Endothelial cell (in vitro differentiated cells): Measurements from ENCODE around the gene AFF2. TPM values are rescaled to one million over a fixed set of nuclear protein-coding genes. Genes with fewer than 3 reads are reported as not detected.

Experiments
- DNase-seq: peaks from one replicate; pipeline ENCODE4 v3.0.0; 2021; ENCODE audit warnings: low spot score
- H3K27ac Mint-ChIP-seq: one replicate; pipeline ENCODE4 v1.8.0; 2021; ENCODE audit warnings: mixed read lengths, inconsistent platforms; ENCODE audit not compliant: unreplicated experiment
- H3K27me3 Mint-ChIP-seq: one replicate; pipeline ENCODE4 v1.8.0; 2021; ENCODE audit warnings: mild to moderate bottlenecking, moderate library complexity, mixed read lengths, inconsistent platforms; ENCODE audit not compliant: unreplicated experiment
- H3K36me3 Mint-ChIP-seq: one replicate; pipeline ENCODE4 v1.8.0; 2021; ENCODE audit warnings: mild to moderate bottlenecking, low read depth, mixed read lengths, inconsistent platforms; ENCODE audit not compliant: unreplicated experiment
- H3K4me1 Mint-ChIP-seq: one replicate; pipeline ENCODE4 v1.8.0; 2021; ENCODE audit warnings: mild to moderate bottlenecking, mixed read lengths, inconsistent platforms; ENCODE audit not compliant: unreplicated experiment
- H3K4me3 Mint-ChIP-seq: one replicate; pipeline ENCODE4 v1.8.0; 2021; ENCODE audit warnings: mild to moderate bottlenecking, mixed read lengths, inconsistent platforms; ENCODE audit not compliant: unreplicated experiment
- H3K9me3 Mint-ChIP-seq: one replicate; pipeline ENCODE4 v1.8.0; 2021; ENCODE audit warnings: mixed read lengths, inconsistent platforms; ENCODE audit not compliant: unreplicated experiment
- CTCF ChIP-seq: fragments of 200-600 bp; sonication (generic); IDR thresholded peaks from one replicate; pipeline ENCODE4 v1.5.0; 2021; ENCODE audit warnings: antibody characterized with exemption; ENCODE audit not compliant: unreplicated experiment
- total RNA-seq: library from RNA; stranded (reverse); fragmentation: NEBNext Ultra II Directional; extraction: Animal tissue kit (Norgen Biotek cat#: 25700); gene quantifications from one replicate; pipeline ENCODE4 v1.2.1, GENCODE V29; 2021; ENCODE audit not compliant: unreplicated experiment

The AFF2 gene
- total RNA-seq, 1 donor from 2014 or later: 9.3 TPM

GRCh38 chrX:149037281-149037870 lies 537.0 kb downstream of the AFF2 start:
- no peaks in the 10 kb centered on the region for H3K9me3 Mint-ChIP-seq
- peaks cover 2% of the 10 kb centered on the region for H3K27me3 Mint-ChIP-seq
- no peak for DNase-seq
- H3K4me3 Mint-ChIP-seq: no peak overlapping the region
- no peaks in the 10 kb centered on the region for H3K36me3 Mint-ChIP-seq
- TF ChIP-seq CTCF: no peak
- no peak overlapping the region for H3K27ac Mint-ChIP-seq
- H3K4me1 Mint-ChIP-seq: no peaks in the 10 kb centered on the region

GRCh38 chrX:149039057-149039456 lies 538.6 kb downstream of the AFF2 start:
- no peak for TF ChIP-seq CTCF
- Mint-ChIP-seq H3K27ac (no peak overlapping the region), H3K9me3 (no peaks in the 10 kb centered on the region), H3K36me3 (no peaks in the 10 kb centered on the region), H3K27me3 (peaks cover 2% of the 10 kb centered on the region), H3K4me1 (no peaks in the 10 kb centered on the region), H3K4me3 (no peak overlapping the region)
- no peak for DNase-seq

GRCh38 chrX:149040873-149041535 lies 540.6 kb downstream of the AFF2 start:
- no peak for TF ChIP-seq CTCF
- no peak overlapping the region for H3K4me3 Mint-ChIP-seq
- no peak overlapping the region for H3K27ac Mint-ChIP-seq
- no peaks in the 10 kb centered on the region for H3K36me3 Mint-ChIP-seq
- no peaks in the 10 kb centered on the region for H3K9me3 Mint-ChIP-seq
- no peak for DNase-seq
- peaks cover 2% of the 10 kb centered on the region for H3K27me3 Mint-ChIP-seq
- no peaks in the 10 kb centered on the region for H3K4me1 Mint-ChIP-seq

GRCh38 chrX:149043401-149043800 lies 543.0 kb downstream of the AFF2 start:
- no peaks in the 10 kb centered on the region for H3K9me3 Mint-ChIP-seq
- peaks cover 2% of the 10 kb centered on the region for H3K27me3 Mint-ChIP-seq
- H3K36me3 Mint-ChIP-seq: no peaks in the 10 kb centered on the region

More at GRCh38 chrX:149043401-149043800, 543.0 kb downstream of the AFF2 start:
- no peak for DNase-seq
- Mint-ChIP-seq H3K4me1 (no peaks in the 10 kb centered on the region), H3K4me3 (no peak overlapping the region), H3K27ac (no peak overlapping the region)
- TF ChIP-seq CTCF: no peak
